Skeletal muscle cell (primary cell): ENCODE measurements around the gene ADAMTS16.

Experiments used
- DNase-seq: peaks from one replicate; pipeline ENCODE4 v3.0.0-alpha.2; 2010; ENCODE audit warnings: low read depth
- H3K4me3 ChIP-seq: 2 replicates; pipeline ENCODE4 v1.5.1; 2011; ENCODE audit warnings: low read depth, mild to moderate bottlenecking, control low read depth, low read length, moderate library complexity

Gene ADAMTS16

GRCh38 chr5:5140479-5141338, 579 bp downstream of the ADAMTS16 start:
- DNase-seq, result no peak
- peak overlapping the region; percentile 15 for H3K4me3 ChIP-seq

GRCh38 chr5:5141339-5141599, 1.1 kb downstream of the ADAMTS16 start:
- H3K4me3 ChIP-seq, result no peak overlapping the region
- DNase-seq, result no peak

- peak; percentile 19 for DNase-seq
- H3K4me3 ChIP-seq, result no peak overlapping the region
These were observed 1.7 kb downstream of the ADAMTS16 start for GRCh38 chr5:5141625-5142525.

GRCh38 chr5:5144441-5144840, 4.3 kb downstream of the ADAMTS16 start:
- no peak overlapping the region for H3K4me3 ChIP-seq
- DNase-seq, result no peak

GRCh38 chr5:5145651-5146529, 5.8 kb downstream of the ADAMTS16 start:
- peak; percentile 6 for DNase-seq
- no peak overlapping the region for H3K4me3 ChIP-seq

GRCh38 chr5:5146530-5147160, 6.5 kb downstream of the ADAMTS16 start:
- no peak for DNase-seq
- no peak overlapping the region for H3K4me3 ChIP-seq

GRCh38 chr5:5149154-5149553, 9.0 kb downstream of the ADAMTS16 start:
- no peak for DNase-seq
- H3K4me3 ChIP-seq, result no peak overlapping the region

GRCh38 chr5:5150667-5151066, 10.5 kb downstream of the ADAMTS16 start:
- DNase-seq, result no peak
- no peak overlapping the region for H3K4me3 ChIP-seq

- H3K4me3 ChIP-seq, result no peak overlapping the region
- DNase-seq, result no peak
These were observed 14.6 kb downstream of the ADAMTS16 start for GRCh38 chr5:5154733-5155132.

- H3K4me3 ChIP-seq, result no peak overlapping the region
- DNase-seq, result no peak
These were observed 15.5 kb downstream of the ADAMTS16 start for GRCh38 chr5:5155617-5156016.

GRCh38 chr5:5156471-5157082, 16.4 kb downstream of the ADAMTS16 start:
- no peak overlapping the region for H3K4me3 ChIP-seq
- no peak for DNase-seq

- no peak overlapping the region for H3K4me3 ChIP-seq
- no peak for DNase-seq
These were observed 18.4 kb downstream of the ADAMTS16 start for GRCh38 chr5:5158472-5158895.

GRCh38 chr5:5159282-5160103, 19.4 kb downstream of the ADAMTS16 start:
- DNase-seq, result no peak
- no peak overlapping the region for H3K4me3 ChIP-seq

GRCh38 chr5:5164163-5164562, 24.0 kb downstream of the ADAMTS16 start:
- H3K4me3 ChIP-seq, result no peak overlapping the region

GRCh38 chr5:5165541-5166002, 25.4 kb downstream of the ADAMTS16 start:
- DNase-seq, result no peak
- no peak overlapping the region for H3K4me3 ChIP-seq

More at GRCh38 chr5:5164163-5164562, 24.0 kb downstream of the ADAMTS16 start:
- no peak for DNase-seq

- no peak for DNase-seq
- H3K4me3 ChIP-seq, result no peak overlapping the region
These were observed 29.3 kb downstream of the ADAMTS16 start for GRCh38 chr5:5169466-5169865.

GRCh38 chr5:5178136-5178535, 38.0 kb downstream of the ADAMTS16 start:
- H3K4me3 ChIP-seq, result no peak overlapping the region
- DNase-seq, result no peak

GRCh38 chr5:5178580-5178979, 38.5 kb downstream of the ADAMTS16 start:
- no peak for DNase-seq
- H3K4me3 ChIP-seq, result no peak overlapping the region
